Head of caudate nucleus (tissue), 42 donors: ENCODE measurements around the gene ZYG11B.
"Not testable (repeated sequence)": the region's sequence is repeated elsewhere in the genome, so short reads cannot be mapped to it uniquely, and the experiment has no call there.

Experiments used
- DNase-seq, 42 donors: peaks; one replicate each; pipeline versions ENCODE4 v3.0.0 to v3.0.0-alpha.2; 2020 to 2021; ENCODE audit warnings: mixed read lengths in 7 of 42
- intact Hi-C: fragments of 100-400 bp; cut with DNase I; formaldehyde crosslinking; loops from one replicate; pipeline ENCODE4 v1.15.0; 2022

ZYG11B gene

DNA sequence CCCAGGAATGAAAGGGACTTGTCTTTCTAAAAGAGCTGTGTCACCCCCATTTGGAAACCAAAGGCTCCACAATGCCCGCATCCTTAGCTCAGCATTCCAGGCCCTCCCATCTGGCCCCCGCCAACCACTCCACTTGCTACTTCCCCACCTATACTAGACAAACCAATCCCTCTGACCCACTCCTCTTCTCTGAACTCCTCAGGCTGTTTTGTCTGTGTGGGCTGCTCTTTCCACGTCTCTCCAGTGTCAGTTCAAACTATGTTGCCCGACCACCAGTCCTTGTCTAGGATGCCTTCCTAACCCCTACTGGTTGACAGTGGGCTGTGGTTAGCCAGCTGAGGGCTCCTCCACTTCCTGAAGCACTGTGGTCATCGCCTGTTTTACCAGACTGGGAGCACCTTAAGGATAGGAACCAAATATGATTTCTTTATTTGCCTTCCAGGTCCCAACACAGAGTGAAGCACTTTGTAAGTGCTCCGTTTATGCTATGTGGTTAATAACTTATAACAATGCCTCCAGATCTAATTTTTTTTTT, 20.1 kb upstream of the ZYG11B start:
- DNase-seq: no peak
- intact Hi-C loops: loop anchor here (10.0 kb wide), 1 partner anchor 151 kb away; the partner anchor contains the start of gene TUT4

DNA sequence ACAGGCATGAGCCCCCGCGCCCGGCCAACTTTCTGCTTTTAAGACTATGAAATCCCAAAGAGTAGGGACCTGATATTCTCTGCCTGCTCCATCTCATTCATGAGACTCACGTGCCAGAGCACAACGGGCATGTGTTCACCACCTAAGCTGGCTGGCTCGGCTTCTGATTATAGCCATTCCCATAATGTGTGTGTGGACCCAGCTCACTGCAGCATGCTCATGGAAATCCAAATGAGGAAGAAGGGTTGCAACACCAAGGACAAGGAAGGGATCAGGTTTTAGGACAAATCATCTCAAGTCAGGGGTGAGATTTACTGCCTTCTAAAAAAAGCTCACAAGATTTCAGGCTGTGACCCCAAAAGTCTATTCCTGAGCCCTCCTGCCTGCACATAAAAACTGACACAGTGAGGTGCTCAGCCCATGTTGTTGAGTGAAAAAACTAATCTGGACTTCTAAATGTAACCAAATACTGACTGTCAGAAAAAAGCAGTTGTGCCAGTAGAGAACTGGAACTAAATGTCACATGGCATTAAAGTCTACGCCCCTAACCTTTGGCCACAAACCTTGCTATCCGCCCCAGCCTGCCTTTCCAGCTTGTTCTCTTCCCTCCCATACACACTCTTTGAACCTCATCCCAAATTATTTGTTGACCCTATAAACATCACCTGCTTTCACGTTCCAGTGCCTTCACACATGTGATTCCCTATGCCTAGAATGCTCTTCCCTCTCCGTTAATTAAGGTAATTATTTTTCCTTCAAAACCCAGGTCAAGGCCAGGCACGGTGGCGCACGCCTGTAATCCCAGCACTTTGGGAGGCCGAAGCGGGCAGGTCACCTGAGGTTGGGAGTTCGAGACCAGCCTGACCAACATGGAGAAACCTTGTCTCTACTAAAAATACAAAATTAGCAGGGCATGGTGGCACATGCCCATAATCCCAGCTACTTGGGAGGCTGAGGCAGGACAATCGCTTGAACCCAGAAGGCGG, 19.0 kb upstream of the ZYG11B start:
- DNase-seq: no peak
- intact Hi-C loops: loop anchor here (10.0 kb wide), 1 partner anchor 152 kb away; the partner anchor contains the start of gene TUT4

- no peak for DNase-seq
- intact Hi-C loops: loop anchor here (10.0 kb wide), 1 partner anchor 153 kb away; the partner anchor contains the start of gene TUT4
These were observed 18.2 kb upstream of the ZYG11B start for GRCh38 chr1:52707927-52708655.

- DNase-seq: no peak
- intact Hi-C loops: loop anchor here (10.0 kb wide), 1 partner anchor 154 kb away; the partner anchor contains the start of gene TUT4
These were observed 17.2 kb upstream of the ZYG11B start for GRCh38 chr1:52709016-52709415.

GRCh38 chr1:52713590-52713989, 12.7 kb upstream of the ZYG11B start:
- intact Hi-C loops: no loop called here
- no peak for DNase-seq

GRCh38 chr1:52715296-52715695, 11.0 kb upstream of the ZYG11B start:
- intact Hi-C loops: not testable (repeated sequence)
- peak in 17 of 42 donors; percentile 12 to 69 (median 31) for DNase-seq

- intact Hi-C loops: no loop called here
- no peak for DNase-seq
These were observed 3.0 kb upstream of the ZYG11B start for GRCh38 chr1:52723260-52723659.

GRCh38 chr1:52725903-52726264, 369 bp upstream of the ZYG11B start:
- DNase-seq: no peak
- intact Hi-C loops: loop anchor here (2.0 kb wide), 1 partner anchor 27 kb away; the partner anchor contains the start of gene COA7

- peak in 13 of 42 donors; percentile 3 to 48 (median 22) for DNase-seq
- intact Hi-C loops: loop anchor here (2.0 kb wide), 1 partner anchor 28 kb away; the partner anchor contains the start of gene COA7
These were observed 897 bp downstream of the ZYG11B start for GRCh38 chr1:52727114-52727586.

- DNase-seq: no peak
- intact Hi-C loops: loop anchor here (2.0 kb wide), 1 partner anchor 29 kb away; the partner anchor contains the start of gene COA7
These were observed 1.9 kb downstream of the ZYG11B start for GRCh38 chr1:52727956-52728656.

DNA sequence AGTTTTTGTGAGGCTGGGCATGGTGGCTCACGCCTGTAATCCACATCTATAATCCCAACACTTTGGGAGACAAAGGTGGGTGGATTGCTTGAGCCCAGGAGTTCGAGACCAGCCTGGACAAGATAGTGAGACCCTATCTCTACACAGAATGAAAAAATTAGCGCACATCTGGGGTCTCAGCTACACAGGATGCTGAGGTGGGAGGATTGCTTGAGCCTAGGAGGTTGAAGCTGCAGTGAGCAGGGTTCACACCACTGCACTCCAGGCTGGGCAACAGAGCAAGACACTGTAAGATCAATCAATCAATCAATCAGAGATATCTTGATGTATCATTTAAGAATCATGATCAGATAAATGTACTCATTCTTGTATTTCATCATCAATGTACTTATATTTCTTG, 7.1 kb downstream of the ZYG11B start:
- DNase-seq: no peak
- intact Hi-C loops: no loop called here

DNA sequence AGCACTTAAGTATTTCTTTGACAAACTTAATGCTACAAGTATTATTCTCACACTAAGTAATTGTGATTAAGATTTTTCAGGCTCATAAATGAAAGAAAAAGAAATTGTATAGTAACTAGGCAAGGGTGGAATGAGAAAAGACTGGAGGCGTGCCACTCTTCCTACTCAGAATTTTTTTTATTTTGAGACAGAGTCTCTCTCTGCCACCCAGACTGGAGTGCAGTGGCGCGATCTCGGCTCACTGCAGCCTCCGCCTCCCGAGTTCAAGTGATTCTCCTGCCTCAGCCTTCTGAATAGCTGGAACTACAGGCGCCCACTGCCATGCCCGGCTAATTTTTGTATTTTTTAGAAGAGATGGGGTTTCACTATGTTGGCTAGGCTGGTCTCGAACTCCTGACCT, 9.1 kb downstream of the ZYG11B start:
- DNase-seq: peak in 30 of 42 donors; percentile 6 to 64 (median 32)
- intact Hi-C loops: not testable (repeated sequence)

DNA sequence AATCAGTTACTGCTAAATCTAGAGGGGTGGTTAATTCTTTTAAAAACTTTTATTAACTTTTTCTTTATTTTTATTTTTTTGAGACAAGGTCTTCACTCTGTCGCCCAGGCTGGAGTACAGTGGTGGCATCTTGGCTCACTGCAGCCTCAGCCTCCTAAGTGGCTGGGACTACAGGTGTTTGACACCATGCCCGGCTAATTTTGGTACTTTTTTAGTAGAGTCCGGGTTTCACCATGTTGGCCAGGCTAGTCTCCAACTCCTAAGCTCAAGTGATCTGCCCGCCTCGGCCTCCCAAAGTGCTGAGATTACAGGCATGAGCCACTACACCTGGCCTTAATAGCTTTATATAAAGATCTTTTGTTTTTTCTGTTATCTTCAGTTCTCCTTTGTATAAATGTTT, 11.9 kb downstream of the ZYG11B start:
- intact Hi-C loops: no loop called here
- no peak for DNase-seq

- intact Hi-C loops: no loop called here
- DNase-seq: no peak
These were observed 12.6 kb downstream of the ZYG11B start for GRCh38 chr1:52738893-52739292.

DNA sequence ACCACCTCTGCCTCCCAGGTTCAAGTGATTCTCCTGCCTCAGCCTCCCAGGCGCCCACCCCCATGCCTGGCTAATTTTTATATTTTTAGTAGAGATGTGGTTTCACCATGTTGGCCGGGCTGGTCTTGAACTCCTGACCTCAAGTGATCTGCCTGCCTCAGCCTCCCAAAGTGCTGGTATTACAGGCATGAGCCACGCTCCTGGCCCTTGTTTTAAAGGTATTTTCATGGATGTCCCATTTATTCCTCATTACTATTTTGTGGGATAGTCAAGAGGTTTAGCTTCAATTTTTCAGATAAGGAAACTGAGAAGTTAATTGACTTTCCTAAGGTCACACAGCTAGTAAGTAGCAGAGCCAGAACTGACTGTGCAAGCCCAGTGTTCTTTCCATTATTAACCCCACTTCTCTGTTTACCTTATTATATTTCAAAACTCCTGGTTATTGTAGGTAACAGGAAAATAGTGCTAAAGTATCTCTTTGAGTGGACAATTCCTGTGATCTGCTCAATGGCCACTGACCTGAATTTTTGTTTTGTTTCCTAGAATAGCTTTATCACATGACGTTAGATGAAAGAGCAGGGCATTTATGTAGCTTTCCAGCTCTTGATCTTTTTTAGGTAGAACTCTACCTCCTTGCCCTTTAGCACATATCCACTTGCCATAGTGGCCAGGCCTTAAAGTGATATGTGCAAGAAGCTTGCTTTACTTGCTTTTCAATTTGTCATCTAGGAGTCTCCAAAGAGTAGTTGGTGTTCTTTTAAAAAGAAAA, 13.6 kb downstream of the ZYG11B start:
- intact Hi-C loops: no loop called here
- DNase-seq: no peak

DNA sequence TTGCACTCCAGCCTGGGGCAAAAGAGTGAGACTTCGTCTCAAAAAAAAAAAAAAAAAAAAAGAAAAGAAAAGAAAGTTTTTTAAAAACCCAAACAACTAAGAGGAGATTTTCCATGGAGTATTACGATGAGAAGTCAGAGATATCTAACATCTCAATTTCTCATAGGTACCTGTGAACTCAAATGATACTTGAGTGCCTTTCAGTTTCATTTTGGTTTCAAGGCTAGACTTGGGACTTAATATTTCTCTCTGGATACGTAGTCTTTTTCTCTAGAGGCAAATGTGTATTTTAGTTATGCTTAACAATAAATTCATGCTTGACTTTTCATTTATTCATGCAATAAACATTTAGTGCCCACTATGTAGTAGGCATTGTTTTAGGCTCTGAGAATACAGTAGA, 15.0 kb downstream of the ZYG11B start:
- intact Hi-C loops: no loop called here
- DNase-seq: no peak

DNA sequence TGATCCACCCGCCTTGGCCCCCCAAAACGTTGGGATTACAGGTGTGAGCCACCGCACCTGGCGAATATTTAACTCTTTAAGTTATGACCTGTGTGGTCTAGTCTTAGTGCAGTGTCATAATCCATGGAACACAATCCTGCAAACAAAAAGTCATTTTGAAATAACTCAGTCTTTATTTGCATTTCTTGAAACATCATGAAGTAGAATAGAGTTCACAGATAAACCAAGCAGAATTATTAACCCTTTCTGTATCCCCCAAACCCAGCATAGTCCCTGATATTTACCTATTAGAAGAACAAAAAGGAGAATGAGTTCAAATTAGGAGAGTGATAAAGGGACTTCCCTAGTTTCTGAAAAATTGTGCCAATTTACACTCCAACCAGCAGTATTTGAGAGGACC, 19.9 kb downstream of the ZYG11B start:
- DNase-seq: no peak
- intact Hi-C loops: no loop called here

GRCh38 chr1:52747450-52747849, 21.2 kb downstream of the ZYG11B start:
- no peak for DNase-seq
- intact Hi-C loops: no loop called here
